T-helper 1 cell treated with Interleukin-12 subunit alpha and Interleukin-12 subunit beta and Interleukin-4 antibody, amounts not matched to agents 30 μg/mL and 1 μg/mL, for 36 hours (primary cell): ENCODE data around the gene RNF7.
"Not testable (repeated sequence)": the region's sequence is repeated elsewhere in the genome, so short reads cannot be mapped to it uniquely, and the experiment has no call there.

Experiments
- H3K27ac Mint-ChIP-seq: one replicate; pipeline ENCODE4 v1.8.0; 2021; ENCODE audit warnings: mild to moderate bottlenecking, mixed read lengths
- H3K27me3 Mint-ChIP-seq: one replicate; pipeline ENCODE4 v1.8.0; 2021; ENCODE audit warnings: low read depth, mixed read lengths
- H3K36me3 Mint-ChIP-seq: one replicate; pipeline ENCODE4 v1.8.0; 2021; ENCODE audit warnings: low read depth, mixed read lengths
- H3K4me1 Mint-ChIP-seq: one replicate; pipeline ENCODE4 v1.8.0; 2021; ENCODE audit warnings: low read depth, mixed read lengths
- H3K4me3 Mint-ChIP-seq: one replicate; pipeline ENCODE4 v1.8.0; 2021; ENCODE audit warnings: mild to moderate bottlenecking, moderate library complexity, mixed read lengths
- H3K9me3 Mint-ChIP-seq: one replicate; pipeline ENCODE4 v1.8.0; 2021; ENCODE audit warnings: mixed read lengths

Gene RNF7

DNA sequence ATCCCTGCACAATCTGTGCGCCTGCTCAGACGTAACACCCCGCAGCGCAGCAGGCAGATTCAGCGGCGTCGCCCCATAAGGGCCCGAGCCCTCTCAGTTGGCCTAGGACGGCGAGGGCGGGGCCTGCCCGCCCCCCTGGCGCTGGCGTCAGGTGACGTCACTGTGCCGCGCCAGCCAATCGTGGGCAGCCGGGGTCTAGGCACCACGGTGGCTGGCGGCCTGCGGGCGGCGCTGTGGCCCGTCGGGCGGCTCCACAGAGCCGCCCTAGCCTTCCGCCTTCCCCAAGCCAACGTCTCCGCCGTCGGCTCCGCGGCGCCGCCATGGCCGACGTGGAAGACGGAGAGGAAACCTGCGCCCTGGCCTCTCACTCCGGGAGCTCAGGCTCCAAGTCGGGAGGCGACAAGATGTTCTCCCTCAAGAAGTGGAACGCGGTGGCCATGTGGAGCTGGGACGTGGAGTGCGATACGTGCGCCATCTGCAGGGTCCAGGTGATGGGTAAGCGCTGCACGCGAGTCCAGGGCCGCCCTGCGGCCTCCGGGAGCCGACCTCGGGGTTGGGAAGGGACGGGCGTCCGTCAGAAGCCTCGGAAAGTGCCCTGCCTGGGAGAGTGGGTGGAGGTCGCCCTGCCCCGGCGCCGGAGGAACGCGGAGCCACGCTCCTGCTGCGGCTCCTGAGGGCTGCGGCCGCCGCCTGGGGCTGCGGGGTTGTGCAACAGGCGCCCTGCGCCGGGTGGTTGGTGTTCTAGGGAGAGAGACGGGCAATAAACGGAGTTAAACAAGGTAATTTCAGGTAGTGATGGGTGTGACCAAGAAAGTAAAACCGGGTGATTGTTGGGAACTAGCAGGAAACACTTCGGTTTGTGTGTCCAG lies at the start of gene RNF7:
Gene RNF7, plus strand, starts transcription at position 277 of the 869 bp plus-strand sequence. Its CDS starts 44 bp downstream, at position 321.
- Mint-ChIP-seq H3K9me3 (no peaks in the 10 kb centered on the region), H3K4me1 (peaks cover 29% of the 10 kb centered on the region), H3K36me3 (peaks cover 8% of the 10 kb centered on the region), H3K4me3 (peak within 1 kb of the TSS; percentile 99), H3K27ac (peak within 1 kb of the TSS; percentile 99), H3K27me3 (peaks cover 5% of the 10 kb centered on the region)

GRCh38 chr3:141690431-141691072 lies 47.5 kb upstream of the RNF7 start:
- no peaks in the 10 kb centered on the region for H3K9me3 Mint-ChIP-seq
- no peaks in the 10 kb centered on the region for H3K36me3 Mint-ChIP-seq
- H3K27ac Mint-ChIP-seq, result no peak overlapping the region
- H3K4me3 Mint-ChIP-seq, result no peak overlapping the region
- H3K27me3 Mint-ChIP-seq, result no peaks in the 10 kb centered on the region
- peaks cover 9% of the 10 kb centered on the region for H3K4me1 Mint-ChIP-seq

DNA sequence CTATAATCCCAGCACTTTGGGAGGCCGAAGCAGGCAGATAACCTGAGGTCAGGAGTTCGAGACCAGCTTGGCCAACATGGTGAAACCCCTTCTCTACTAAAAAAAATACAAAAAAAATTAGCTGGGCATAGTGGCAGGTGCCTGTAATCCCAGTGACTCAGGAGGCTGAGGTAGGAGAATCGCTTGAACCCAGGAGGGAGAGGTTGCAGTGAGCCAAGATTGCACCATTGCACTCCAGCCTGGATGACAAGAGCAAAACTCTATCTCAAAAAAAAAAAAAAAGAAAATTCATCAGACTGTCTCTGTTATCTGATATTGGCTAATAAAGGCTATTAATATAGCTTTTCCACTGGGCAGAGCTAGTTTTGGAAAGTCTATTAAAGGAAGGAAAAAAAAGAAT lies 46.6 kb upstream of the RNF7 start:
- H3K27me3 Mint-ChIP-seq, H3K36me3 Mint-ChIP-seq, H3K9me3 Mint-ChIP-seq, H3K4me1 Mint-ChIP-seq, H3K4me3 Mint-ChIP-seq, H3K27ac Mint-ChIP-seq: not testable (repeated sequence)

GRCh38 chr3:141692973-141693372 lies 45.1 kb upstream of the RNF7 start:
- H3K27me3 Mint-ChIP-seq, H3K27ac Mint-ChIP-seq, H3K4me1 Mint-ChIP-seq, H3K4me3 Mint-ChIP-seq, H3K9me3 Mint-ChIP-seq, H3K36me3 Mint-ChIP-seq: not testable (repeated sequence)

- no peaks in the 10 kb centered on the region for H3K9me3 Mint-ChIP-seq
- H3K4me1 Mint-ChIP-seq, result no peaks in the 10 kb centered on the region
- no peak overlapping the region for H3K27ac Mint-ChIP-seq
- H3K27me3 Mint-ChIP-seq, result no peaks in the 10 kb centered on the region
- no peak overlapping the region for H3K4me3 Mint-ChIP-seq
- H3K36me3 Mint-ChIP-seq, result no peaks in the 10 kb centered on the region
Measured at GRCh38 chr3:141699324-141699723, 38.8 kb upstream of the RNF7 start.

DNA sequence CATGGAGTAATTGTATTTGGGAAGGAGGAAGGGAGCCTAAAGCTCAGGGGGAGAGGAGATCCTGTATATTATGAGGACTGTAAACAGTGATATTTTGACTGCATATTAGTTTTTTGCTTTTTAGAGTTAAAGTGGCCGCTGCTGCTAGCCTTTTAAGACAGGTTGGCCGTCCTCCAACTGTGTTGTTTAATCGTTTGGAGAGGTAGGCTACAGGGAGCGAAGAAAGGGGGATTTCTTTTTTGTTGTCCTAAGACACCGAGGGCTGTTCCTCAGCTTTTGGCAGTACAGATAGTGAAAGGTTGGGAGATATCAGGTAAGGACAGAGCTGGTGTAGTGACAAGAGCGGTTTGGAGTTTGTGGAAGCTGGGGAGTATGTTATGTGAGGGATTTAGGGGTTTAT lies 38.2 kb upstream of the RNF7 start:
- Mint-ChIP-seq H3K27me3 (peaks cover 4% of the 10 kb centered on the region), H3K4me3 (no peak overlapping the region), H3K27ac (no peak overlapping the region), H3K4me1 (no peaks in the 10 kb centered on the region), H3K9me3 (no peaks in the 10 kb centered on the region), H3K36me3 (no peaks in the 10 kb centered on the region)

- H3K9me3 Mint-ChIP-seq, H3K36me3 Mint-ChIP-seq, H3K4me3 Mint-ChIP-seq, H3K27me3 Mint-ChIP-seq, H3K27ac Mint-ChIP-seq, H3K4me1 Mint-ChIP-seq: not testable (repeated sequence)
Measured at GRCh38 chr3:141703367-141703766, 34.7 kb upstream of the RNF7 start.

DNA sequence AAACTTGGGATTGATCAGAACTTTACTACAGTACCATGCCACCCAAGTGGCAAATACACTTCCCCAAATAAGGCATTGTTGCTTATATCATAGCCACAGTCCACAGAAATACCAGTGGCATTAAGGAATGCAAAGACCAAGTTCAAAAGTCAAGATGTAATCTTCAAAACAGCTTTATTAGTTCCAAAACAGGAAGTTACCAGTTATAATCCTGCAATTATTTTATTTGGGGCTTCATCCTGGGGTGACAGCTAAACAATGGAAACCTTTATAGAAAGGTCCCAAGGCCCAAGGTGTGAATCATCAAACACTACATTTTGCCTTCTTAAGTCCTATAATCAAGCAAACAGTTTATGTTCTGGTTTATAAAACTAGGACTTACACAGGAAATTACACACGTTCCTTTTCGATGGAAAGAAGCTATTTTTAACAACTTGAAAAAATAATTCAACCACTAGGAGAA lies 30.3 kb upstream of the RNF7 start:
- no peak overlapping the region for H3K4me3 Mint-ChIP-seq
- no peaks in the 10 kb centered on the region for H3K36me3 Mint-ChIP-seq
- no peaks in the 10 kb centered on the region for H3K9me3 Mint-ChIP-seq
- H3K27me3 Mint-ChIP-seq, result peaks cover 9% of the 10 kb centered on the region
- H3K27ac Mint-ChIP-seq, result no peak overlapping the region
- H3K4me1 Mint-ChIP-seq, result no peaks in the 10 kb centered on the region

DNA sequence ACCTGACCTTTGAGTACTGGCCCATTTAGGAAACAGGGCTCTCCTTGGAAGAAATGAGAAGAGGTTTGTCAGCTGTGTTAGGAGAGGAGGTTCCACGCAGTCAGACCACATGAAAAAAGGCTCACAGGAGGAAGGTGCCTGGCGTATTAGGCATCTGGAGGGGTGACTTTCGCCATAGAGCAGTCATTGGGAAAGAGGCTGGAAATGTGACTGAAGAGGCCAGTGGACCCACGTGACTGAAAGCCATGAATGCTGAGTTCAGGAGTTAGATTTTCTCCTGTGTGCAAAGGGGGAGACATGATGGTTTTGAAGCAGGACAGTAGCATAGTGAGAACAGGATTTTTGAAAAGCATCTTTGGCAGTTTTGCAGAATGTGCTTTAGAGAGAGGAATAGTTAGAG lies 29.7 kb upstream of the RNF7 start:
- H3K9me3 Mint-ChIP-seq, result no peaks in the 10 kb centered on the region
- H3K4me1 Mint-ChIP-seq, result no peaks in the 10 kb centered on the region

GRCh38 chr3:141709126-141709770 lies 28.9 kb upstream of the RNF7 start:
- no peak overlapping the region for H3K27ac Mint-ChIP-seq
- no peaks in the 10 kb centered on the region for H3K36me3 Mint-ChIP-seq
- no peaks in the 10 kb centered on the region for H3K9me3 Mint-ChIP-seq
- H3K4me1 Mint-ChIP-seq, result no peaks in the 10 kb centered on the region
- no peak overlapping the region for H3K4me3 Mint-ChIP-seq
- peaks cover 9% of the 10 kb centered on the region for H3K27me3 Mint-ChIP-seq

More for the DNA sequence above, 29.7 kb upstream of the RNF7 start:
- H3K27ac Mint-ChIP-seq, result no peak overlapping the region
- no peaks in the 10 kb centered on the region for H3K36me3 Mint-ChIP-seq
- H3K27me3 Mint-ChIP-seq, result peaks cover 9% of the 10 kb centered on the region
- H3K4me3 Mint-ChIP-seq, result no peak overlapping the region

- H3K36me3 Mint-ChIP-seq, result no peaks in the 10 kb centered on the region
- peaks cover 3% of the 10 kb centered on the region for H3K27me3 Mint-ChIP-seq
- no peak overlapping the region for H3K27ac Mint-ChIP-seq
- no peaks in the 10 kb centered on the region for H3K4me1 Mint-ChIP-seq
- no peak overlapping the region for H3K4me3 Mint-ChIP-seq
- H3K9me3 Mint-ChIP-seq, result no peaks in the 10 kb centered on the region
Measured at GRCh38 chr3:141710121-141710520, 28.0 kb upstream of the RNF7 start.

GRCh38 chr3:141710888-141711616 lies 27.0 kb upstream of the RNF7 start:
- H3K9me3 Mint-ChIP-seq, result no peaks in the 10 kb centered on the region
- no peaks in the 10 kb centered on the region for H3K4me1 Mint-ChIP-seq
- no peaks in the 10 kb centered on the region for H3K36me3 Mint-ChIP-seq
- H3K27me3 Mint-ChIP-seq, result no peaks in the 10 kb centered on the region
- no peak overlapping the region for H3K4me3 Mint-ChIP-seq
- H3K27ac Mint-ChIP-seq, result no peak overlapping the region

DNA sequence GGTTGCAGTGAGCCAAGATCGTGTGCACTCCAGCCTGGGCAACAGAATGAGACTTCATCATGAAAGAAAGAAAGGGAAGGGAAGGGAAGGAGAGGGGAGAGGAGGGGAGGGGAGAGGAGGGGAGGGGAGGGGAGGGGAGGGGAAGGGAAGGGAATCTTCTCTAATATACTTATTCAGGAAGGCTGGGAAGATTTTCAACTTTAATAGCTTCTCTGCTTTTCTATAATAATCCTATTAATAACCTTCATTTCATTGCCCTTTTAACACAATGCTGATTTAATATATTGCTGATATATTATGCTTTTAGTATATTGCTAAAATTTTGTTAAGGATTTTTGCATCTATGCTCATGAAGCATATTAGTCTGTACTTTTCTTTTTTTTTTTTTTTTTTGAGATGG lies 23.4 kb upstream of the RNF7 start:
- Mint-ChIP-seq H3K9me3 (peaks cover 5% of the 10 kb centered on the region), H3K4me1 (no peaks in the 10 kb centered on the region)

GRCh38 chr3:141722081-141722480 lies 16.0 kb upstream of the RNF7 start:
- Mint-ChIP-seq H3K4me3 (no peak overlapping the region), H3K4me1 (no peaks in the 10 kb centered on the region), H3K27ac (no peak overlapping the region), H3K36me3 (no peaks in the 10 kb centered on the region), H3K27me3 (peaks cover 22% of the 10 kb centered on the region), H3K9me3 (no peaks in the 10 kb centered on the region)

More for the DNA sequence above, 23.4 kb upstream of the RNF7 start:
- Mint-ChIP-seq H3K27me3 (peaks cover 13% of the 10 kb centered on the region), H3K36me3 (peaks cover 1% of the 10 kb centered on the region), H3K4me3 (no peak overlapping the region), H3K27ac (no peak overlapping the region)
